Right lobe of liver (tissue), 4 donors: ENCODE measurements around the gene ZMIZ1.

ENCODE experiments used
- POLR2A ChIP-seq: fragments of 450-650 bp; IDR thresholded peaks from one replicate; pipeline ENCODE4 v1.6.1; 2017; ENCODE audit warnings: antibody characterized with exemption, mild to moderate bottlenecking
- TF ChIP-seq, protein P1 (sequence below), 4 donors: fragments of 200-600 bp in 3 of 4; fragments of 450-650 bp in 1 of 4; IDR thresholded peaks; one replicate each; pipeline versions ENCODE4 v1.5.1 to v1.8.0; 2016 to 2022; ENCODE audit warnings: antibody characterized with exemption in 4 of 4, mild to moderate bottlenecking in 2 of 4
- donor health status: DM: no; HTN: no; CAD: no.
- donor health status: DM: no; HTN: no; CAD: no.
- donor health status: DM: no; HTN: yes; CAD: no.

GRCh38 chr10:79178070-79178576 lies 109.4 kb downstream of the ZMIZ1 start:
- TF ChIP-seq, protein P1, sequence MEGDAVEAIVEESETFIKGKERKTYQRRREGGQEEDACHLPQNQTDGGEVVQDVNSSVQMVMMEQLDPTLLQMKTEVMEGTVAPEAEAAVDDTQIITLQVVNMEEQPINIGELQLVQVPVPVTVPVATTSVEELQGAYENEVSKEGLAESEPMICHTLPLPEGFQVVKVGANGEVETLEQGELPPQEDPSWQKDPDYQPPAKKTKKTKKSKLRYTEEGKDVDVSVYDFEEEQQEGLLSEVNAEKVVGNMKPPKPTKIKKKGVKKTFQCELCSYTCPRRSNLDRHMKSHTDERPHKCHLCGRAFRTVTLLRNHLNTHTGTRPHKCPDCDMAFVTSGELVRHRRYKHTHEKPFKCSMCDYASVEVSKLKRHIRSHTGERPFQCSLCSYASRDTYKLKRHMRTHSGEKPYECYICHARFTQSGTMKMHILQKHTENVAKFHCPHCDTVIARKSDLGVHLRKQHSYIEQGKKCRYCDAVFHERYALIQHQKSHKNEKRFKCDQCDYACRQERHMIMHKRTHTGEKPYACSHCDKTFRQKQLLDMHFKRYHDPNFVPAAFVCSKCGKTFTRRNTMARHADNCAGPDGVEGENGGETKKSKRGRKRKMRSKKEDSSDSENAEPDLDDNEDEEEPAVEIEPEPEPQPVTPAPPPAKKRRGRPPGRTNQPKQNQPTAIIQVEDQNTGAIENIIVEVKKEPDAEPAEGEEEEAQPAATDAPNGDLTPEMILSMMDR (IDR thresholded peaks at IDR 0.05), result no peak
- no peak for TF ChIP-seq POLR2A
